Measurements from ENCODE around the gene KRTAP19-8. TPM values are rescaled to one million over a fixed set of nuclear protein-coding genes. Genes with fewer than 3 reads are reported as not detected.

Gene KRTAP19-8
- total RNA-seq, 1 donor = not detected

- Histone ChIP-seq H3K36me3 (ENCODE audit: insufficient read depth, low read length) (no peaks in the 10 kb centered on the region), H3K9me3 (ENCODE audit: low read depth, low read length) (no peaks in the 10 kb centered on the region), H3K27ac (ENCODE audit: low read depth, low read length) (no peak overlapping the region), H3K4me1 (ENCODE audit: insufficient read depth, low read length) (no peaks in the 10 kb centered on the region), H3K4me3 (ENCODE audit: insufficient read depth, low read length) (no peak overlapping the region), H3K79me2 (ENCODE audit: insufficient read depth, low read length) (no peaks in the 10 kb centered on the region), H2AFZ (ENCODE audit: low read length) (no peak overlapping the region), H3K4me2 (ENCODE audit: insufficient read depth, low read length) (no peak overlapping the region), H4K20me1 (ENCODE audit: insufficient read depth, low read length) (no peaks in the 10 kb centered on the region), H3K27me3 (ENCODE audit: insufficient read depth, low read length) (no peaks in the 10 kb centered on the region)
- TF ChIP-seq, protein P1, sequence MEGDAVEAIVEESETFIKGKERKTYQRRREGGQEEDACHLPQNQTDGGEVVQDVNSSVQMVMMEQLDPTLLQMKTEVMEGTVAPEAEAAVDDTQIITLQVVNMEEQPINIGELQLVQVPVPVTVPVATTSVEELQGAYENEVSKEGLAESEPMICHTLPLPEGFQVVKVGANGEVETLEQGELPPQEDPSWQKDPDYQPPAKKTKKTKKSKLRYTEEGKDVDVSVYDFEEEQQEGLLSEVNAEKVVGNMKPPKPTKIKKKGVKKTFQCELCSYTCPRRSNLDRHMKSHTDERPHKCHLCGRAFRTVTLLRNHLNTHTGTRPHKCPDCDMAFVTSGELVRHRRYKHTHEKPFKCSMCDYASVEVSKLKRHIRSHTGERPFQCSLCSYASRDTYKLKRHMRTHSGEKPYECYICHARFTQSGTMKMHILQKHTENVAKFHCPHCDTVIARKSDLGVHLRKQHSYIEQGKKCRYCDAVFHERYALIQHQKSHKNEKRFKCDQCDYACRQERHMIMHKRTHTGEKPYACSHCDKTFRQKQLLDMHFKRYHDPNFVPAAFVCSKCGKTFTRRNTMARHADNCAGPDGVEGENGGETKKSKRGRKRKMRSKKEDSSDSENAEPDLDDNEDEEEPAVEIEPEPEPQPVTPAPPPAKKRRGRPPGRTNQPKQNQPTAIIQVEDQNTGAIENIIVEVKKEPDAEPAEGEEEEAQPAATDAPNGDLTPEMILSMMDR (IDR thresholded peaks at IDR 0.05; ENCODE audit: extremely low read depth, low read depth, low read length) = no peak
- DNase-seq (ENCODE audit: insufficient read length, low spot score, missing footprints) = no peak
These were observed 47.6 kb downstream of the KRTAP19-8 start for GRCh38 chr21:30990514-30991262.

GRCh38 chr21:30988706-30989105 lies 49.6 kb downstream of the KRTAP19-8 start:
- H3K4me2 ChIP-seq (ENCODE audit: insufficient read depth, low read length) = no peak overlapping the region
- H3K4me1 ChIP-seq (ENCODE audit: insufficient read depth, low read length) = no peaks in the 10 kb centered on the region
- H3K27ac ChIP-seq (ENCODE audit: low read depth, low read length) = no peak overlapping the region
- H3K79me2 ChIP-seq (ENCODE audit: insufficient read depth, low read length) = no peaks in the 10 kb centered on the region
- TF ChIP-seq, protein P1 (IDR thresholded peaks at IDR 0.05; ENCODE audit: extremely low read depth, low read depth, low read length) = no peak
- DNase-seq (ENCODE audit: insufficient read length, low spot score, missing footprints) = no peak
- no peaks in the 10 kb centered on the region for H3K9me3 ChIP-seq (ENCODE audit: low read depth, low read length)
- H2AFZ ChIP-seq (ENCODE audit: low read length) = no peak overlapping the region
- H3K36me3 ChIP-seq (ENCODE audit: insufficient read depth, low read length) = no peaks in the 10 kb centered on the region
- H3K27me3 ChIP-seq (ENCODE audit: insufficient read depth, low read length) = no peaks in the 10 kb centered on the region
- H4K20me1 ChIP-seq (ENCODE audit: insufficient read depth, low read length) = no peaks in the 10 kb centered on the region
- no peak overlapping the region for H3K4me3 ChIP-seq (ENCODE audit: insufficient read depth, low read length)

Other genes starting within 250 kb of the KRTAP19-8 start
- not detected in 2 replicates for gene KRTAP8-1, start 225.2 kb downstream of the KRTAP19-8 start, total RNA-seq
- not detected in 2 replicates for gene KRTAP7-1, start 208.7 kb downstream of the KRTAP19-8 start, total RNA-seq
- gene KRTAP11-1, start 156.9 kb downstream of the KRTAP19-8 start, total RNA-seq = not detected in 2 replicates

All from osteoblast (primary cell).